Hematopoietic multipotent progenitor cell (in vitro differentiated cells): ENCODE measurements around the gene SZT2. TPM values are rescaled to one million over a fixed set of nuclear protein-coding genes. Genes with fewer than 3 reads are reported as not detected.

Experiments used
- DNase-seq, 3 donors: peaks; one replicate each; pipeline ENCODE4 v3.0.0-alpha.2; 2011 to 2015; ENCODE audit warnings: low read depth in 2 of 3, low spot score in 2 of 3
- total RNA-seq: library from RNA; depleted of rRNA; stranded (reverse); fragments of >200 nt; gene quantifications from one replicate; pipeline ENCODE4 v1.2.3, GENCODE V29; 2012

Gene SZT2
- total RNA-seq, 1 donor, result 47.7 TPM

- DNase-seq, result no peak
These were observed 50.1 kb downstream of the SZT2 start for GRCh38 chr1:43439781-43440180.

- no peak for DNase-seq
These were observed 50.7 kb downstream of the SZT2 start for GRCh38 chr1:43440358-43440757.

GRCh38 chr1:43441166-43441893, 51.6 kb downstream of the SZT2 start:
- no peak for DNase-seq

- DNase-seq, result no peak
These were observed 52.4 kb downstream of the SZT2 start for GRCh38 chr1:43441894-43442637.

GRCh38 chr1:43442756-43443155, 53.1 kb downstream of the SZT2 start:
- no peak for DNase-seq

GRCh38 chr1:43443197-43443946, 53.7 kb downstream of the SZT2 start:
- DNase-seq, result no peak

GRCh38 chr1:43444151-43444828, 54.6 kb downstream of the SZT2 start:
- DNase-seq, result no peak

GRCh38 chr1:43444836-43445235, 55.1 kb downstream of the SZT2 start:
- DNase-seq, result no peak

GRCh38 chr1:43445606-43446387, 56.1 kb downstream of the SZT2 start:
- no peak for DNase-seq

GRCh38 chr1:43446388-43446740, 56.7 kb downstream of the SZT2 start:
- DNase-seq, result no peak

GRCh38 chr1:43446881-43447835, 57.5 kb downstream of the SZT2 start:
- DNase-seq, result no peak

GRCh38 chr1:43447891-43448708, 58.4 kb downstream of the SZT2 start:
- no peak for DNase-seq

- no peak for DNase-seq
These were observed 59.4 kb downstream of the SZT2 start for GRCh38 chr1:43448955-43449707.

GRCh38 chr1:43449708-43450069, 60.0 kb downstream of the SZT2 start:
- no peak for DNase-seq

- no peak for DNase-seq
These were observed 60.7 kb downstream of the SZT2 start for GRCh38 chr1:43450251-43450941.

- no peak for DNase-seq
These were observed 61.5 kb downstream of the SZT2 start for GRCh38 chr1:43451157-43451591.
